SK-MEL-5 (cell line): ENCODE results near the gene NDFIP2. TPM values are rescaled to one million over a fixed set of nuclear protein-coding genes. Genes with fewer than 3 reads are reported as not detected.

Source experiments
- DNase-seq: peaks from one replicate; pipeline ENCODE4 v3.0.0-alpha.2; 2016; ENCODE audit warnings: low read depth, low spot score
- in situ Hi-C: cut with HindIII; loops from 2 replicates; pipeline ENCODE4 v1.10.0; 2016; ENCODE audit warnings: low sequenced_read_pairs, high pct_unique_total_duplicates, low pct_unique_long_range_greater_than_20kb
- total RNA-seq: library from RNA; depleted of rRNA; stranded (reverse); fragments of >200 nt; shearing (Covaris generic); gene quantifications from 2 replicates; pipeline ENCODE4 v1.2.3, GENCODE V29; 2014

Gene NDFIP2
- total RNA-seq, 1 experiment from 2014 or later = 49.6 TPM

DNA sequence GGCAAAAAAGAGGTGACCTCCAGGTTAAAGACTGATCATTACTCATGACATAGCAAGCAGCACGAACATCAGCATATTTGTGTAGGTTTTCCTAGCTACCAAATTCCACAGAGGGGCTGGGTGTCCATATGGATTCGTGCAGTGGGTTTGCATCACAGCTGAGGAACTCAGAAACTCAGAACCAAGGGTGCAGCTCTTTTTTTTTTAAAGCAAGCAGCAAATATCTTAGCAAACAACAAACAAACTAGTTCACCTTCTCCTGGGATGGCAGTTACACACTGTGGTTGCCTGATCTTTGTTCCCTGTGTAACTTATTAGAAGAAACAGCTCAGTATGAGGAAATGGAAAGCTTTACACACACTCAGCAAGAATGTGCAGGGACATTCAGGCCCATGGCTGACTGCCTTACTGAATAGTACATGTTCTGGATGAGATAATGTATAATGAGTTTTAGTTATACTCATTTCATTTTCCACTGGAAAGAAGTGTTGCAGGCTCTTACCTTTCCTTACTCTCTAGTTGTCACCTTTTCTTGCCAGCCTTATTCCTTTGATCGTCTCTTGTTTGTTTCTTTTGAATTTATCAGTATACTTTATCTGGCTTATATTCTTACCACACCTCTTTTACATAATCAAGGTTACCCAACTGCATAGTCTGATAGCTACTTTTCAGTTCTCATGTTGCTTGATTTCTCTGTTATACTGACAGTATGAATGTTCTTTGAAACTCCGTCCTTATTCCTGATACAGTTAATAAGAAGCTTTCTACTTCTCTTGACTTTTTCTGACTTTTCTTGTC lies 4.3 kb downstream of the NDFIP2 start:
- in situ Hi-C loops = no loop called here
- DNase-seq = no peak

DNA sequence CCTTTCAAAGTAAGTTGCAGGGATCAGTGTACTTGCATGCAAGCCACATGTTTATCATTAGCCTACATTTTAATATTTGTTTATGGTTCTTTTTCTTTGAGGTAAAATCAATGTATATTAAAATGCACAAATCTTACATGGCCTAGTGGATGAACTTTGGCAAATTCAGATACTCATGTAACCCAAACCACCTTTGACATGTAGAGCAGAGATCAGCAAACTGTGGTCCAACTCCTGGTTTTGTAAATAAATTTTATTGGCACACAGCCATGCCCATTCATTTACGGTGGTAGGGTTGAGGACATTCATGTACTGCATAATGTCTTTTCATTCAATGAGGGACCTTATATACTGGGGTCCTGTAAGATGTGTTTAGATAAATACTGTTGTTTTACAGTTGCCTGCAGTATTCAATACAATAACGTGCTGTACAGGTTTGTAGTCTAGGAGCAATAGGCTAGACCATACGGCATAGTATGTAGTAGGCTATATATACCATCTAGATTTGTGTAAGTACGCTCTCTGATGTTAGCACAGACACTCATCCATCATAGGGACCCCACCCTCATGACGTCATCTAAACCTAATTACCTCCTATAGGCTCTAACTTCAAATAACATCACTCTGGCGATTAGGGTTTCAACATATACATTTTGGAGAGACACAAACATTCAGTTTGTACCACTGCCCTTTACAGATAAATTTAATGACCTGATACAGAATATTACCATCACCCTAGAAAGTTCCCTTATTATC lies 5.7 kb downstream of the NDFIP2 start:
- no peak for DNase-seq
- in situ Hi-C loops = no loop called here

DNA sequence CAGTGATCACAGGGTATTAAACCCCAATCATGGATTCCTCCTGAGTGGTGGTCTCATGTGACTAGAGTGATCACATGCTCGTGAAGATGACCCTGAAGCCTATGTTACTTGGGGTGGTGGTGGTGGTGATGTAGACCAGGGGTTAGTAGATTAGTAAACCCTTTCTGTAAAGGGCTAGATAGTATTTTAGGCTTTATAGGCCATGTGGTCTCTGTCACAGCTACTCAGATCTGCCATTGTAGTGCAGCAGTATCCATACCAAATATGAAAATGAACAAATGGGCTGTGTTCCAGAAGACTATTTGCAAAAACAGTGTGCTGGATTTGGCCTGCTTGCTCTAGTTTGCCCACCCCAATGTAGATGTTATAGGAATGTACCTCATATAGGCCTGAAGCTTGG lies 9.4 kb downstream of the NDFIP2 start:
- no peak for DNase-seq
- in situ Hi-C loops = no loop called here

DNA sequence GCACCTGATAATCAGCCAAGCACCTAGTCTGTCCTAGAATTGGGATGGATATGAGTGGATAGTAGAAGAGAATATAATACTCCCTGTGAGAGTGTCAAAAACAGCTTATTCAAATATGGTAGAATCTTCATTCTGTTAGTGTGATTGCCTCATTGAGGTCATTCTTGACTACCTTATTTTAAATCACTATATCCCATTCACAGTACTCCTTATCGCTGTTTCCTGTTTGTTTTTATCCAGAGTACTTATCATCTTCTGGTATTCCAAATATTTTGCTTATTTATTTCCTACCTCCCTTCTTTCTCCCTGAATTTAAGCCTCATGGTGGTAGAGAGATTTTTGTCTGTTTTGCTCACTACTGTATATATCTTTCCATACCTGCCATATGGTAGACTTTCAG lies 9.9 kb downstream of the NDFIP2 start:
- in situ Hi-C loops = no loop called here
- no peak for DNase-seq

DNA sequence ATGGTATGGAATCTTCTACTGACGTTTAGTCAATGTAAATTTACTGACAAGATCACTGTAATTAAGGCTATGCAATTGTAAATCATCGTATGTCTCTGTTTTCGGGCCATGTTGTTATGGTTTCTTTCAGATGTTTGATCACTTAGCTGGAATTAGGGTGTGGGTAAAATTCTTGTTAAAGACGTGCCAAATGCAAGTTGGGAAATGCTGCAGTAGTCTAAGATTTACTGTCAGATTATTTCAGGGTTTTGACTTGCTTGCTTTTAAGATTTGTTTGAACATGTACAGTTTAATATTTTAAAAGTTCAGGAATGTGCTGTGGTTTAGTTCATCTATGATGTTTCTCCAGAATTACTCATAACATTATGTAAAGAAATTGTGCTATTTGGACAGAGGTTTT lies 10.8 kb downstream of the NDFIP2 start:
- in situ Hi-C loops = no loop called here
- DNase-seq = no peak

DNA sequence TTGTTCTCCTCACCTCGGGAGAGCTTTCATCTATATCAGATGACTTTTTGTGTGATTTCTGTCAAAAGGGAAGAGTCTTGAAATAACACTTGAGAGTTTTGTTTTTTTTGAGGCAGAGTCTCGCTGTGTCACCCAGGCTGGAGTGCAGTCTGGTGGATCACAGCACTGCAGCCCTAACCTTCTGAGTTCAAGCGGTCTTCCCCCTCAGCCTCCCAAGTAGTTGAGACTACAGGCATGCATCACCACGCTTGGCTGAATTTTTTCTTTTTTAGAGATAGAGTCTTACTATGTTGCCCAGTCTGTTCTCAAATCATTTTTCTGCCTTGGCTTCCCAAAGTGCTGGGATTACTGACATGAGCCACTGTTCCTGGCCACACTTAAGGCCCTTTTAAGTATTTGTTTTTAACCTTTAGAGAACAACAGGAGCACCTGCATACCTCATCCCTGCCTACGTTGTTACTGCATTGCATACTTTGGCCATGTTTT lies 11.4 kb downstream of the NDFIP2 start:
- DNase-seq = no peak
- in situ Hi-C loops = no loop called here

DNA sequence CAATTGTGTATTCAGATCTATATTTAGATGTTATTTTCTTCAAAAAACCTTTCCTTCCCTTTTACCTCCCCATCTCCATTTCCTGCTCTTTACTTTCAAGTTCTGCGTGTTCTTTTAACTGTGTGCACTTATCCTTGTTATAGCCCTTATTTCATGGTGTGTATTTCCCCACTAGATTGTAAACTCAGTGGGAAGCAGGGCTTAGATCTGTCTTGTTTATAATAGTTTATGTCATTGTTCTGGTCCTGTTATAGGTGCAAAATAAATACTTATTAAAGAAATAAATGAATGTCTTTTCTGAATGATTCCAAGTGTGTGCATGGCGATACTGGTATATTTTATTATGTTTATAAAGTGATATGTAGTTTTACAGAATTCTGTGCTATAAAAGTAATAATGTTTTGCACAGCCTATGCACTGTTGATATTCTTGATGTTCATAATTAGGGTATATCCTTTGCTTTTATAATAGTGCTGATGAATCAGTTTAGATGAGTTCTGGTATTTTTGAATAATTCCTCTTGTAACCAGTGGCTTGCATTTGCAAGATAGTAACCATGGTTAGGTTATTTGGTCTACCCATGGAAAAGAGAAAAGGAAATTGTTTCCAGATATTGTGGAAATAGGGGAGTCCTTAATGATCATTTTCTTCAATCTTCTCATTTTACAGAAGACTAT lies 12.1 kb downstream of the NDFIP2 start:
- in situ Hi-C loops = no loop called here
- no peak for DNase-seq

DNA sequence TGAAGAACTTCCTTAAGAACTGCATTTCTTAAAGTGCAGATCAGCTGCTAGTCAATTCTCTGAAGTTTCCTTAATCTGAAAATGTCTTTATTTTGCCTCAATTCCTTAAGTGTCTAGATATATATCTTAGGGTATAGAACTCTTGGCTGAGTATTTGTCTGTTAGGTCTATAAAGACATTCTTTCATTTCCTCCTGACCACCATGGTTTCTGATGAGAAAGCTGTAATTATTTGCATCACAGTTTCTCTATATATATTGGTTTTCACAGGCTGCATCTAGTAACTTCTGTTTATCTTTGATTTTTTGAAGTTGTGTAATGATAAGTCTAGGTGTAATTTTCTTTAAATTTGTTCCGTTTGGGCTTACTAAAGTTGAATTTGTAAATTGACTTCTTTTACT lies 15.2 kb downstream of the NDFIP2 start:
- no peak for DNase-seq
- in situ Hi-C loops = no loop called here

DNA sequence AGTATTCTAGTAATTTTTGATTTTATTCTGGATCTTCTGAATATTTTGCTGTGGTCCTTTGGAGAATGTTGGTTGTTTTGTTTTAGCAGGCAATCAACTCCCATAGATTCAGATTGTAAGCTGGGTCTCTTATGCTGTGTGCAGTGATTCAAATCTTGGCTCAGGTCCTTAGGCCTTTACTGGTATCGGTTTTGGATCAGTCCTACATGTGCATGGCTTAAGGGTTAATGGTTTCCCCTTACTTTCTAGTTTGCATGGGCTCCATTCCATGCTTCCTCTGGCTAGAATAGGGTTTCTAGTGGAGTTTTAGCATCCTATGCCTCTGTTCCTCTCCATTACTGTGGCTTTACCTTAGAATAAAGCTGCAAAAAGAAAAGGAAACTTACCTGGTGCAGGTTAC lies 16.1 kb downstream of the NDFIP2 start:
- in situ Hi-C loops = no loop called here
- no peak for DNase-seq

DNA sequence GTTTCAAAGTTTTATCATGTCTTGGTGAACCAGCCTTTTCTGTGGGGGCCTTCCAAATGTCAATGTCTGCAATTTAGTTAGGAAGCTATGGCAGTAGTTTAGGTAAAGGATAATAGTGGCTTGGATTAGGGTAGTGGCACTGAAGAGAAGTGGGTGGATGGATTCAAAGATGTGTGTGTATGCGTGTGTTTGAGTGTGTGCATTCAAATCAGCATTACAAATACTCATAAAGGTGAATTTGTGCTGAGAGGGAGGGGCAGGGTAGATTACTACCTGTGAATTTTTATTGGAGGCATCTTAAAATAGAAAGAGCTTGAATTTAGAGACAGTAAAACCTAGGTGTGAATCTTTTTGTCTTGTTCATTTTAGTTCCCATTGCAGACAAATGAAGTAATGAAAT lies 16.9 kb downstream of the NDFIP2 start:
- in situ Hi-C loops = no loop called here

DNA sequence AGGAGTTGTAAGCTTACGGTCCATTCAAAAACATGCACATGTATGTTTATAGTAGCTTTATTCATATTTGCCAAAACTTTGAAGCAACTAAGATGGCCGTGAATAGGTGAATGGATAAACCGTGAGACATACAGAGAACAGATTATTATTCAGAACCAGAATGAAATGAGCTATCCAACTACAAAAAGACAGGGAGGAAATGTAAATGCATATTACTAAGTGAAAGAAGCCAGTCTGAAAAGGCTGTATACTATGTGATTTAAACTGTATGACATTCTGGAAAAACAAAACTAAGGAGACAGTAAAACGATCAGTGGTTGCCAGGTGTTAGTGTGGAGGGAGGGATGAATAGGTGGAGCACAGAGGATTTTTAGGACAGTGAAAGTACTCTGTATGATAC lies 19.9 kb downstream of the NDFIP2 start:
- DNase-seq = no peak
- in situ Hi-C loops = no loop called here

More for the DNA sequence above, 16.9 kb downstream of the NDFIP2 start:
- no peak for DNase-seq

DNA sequence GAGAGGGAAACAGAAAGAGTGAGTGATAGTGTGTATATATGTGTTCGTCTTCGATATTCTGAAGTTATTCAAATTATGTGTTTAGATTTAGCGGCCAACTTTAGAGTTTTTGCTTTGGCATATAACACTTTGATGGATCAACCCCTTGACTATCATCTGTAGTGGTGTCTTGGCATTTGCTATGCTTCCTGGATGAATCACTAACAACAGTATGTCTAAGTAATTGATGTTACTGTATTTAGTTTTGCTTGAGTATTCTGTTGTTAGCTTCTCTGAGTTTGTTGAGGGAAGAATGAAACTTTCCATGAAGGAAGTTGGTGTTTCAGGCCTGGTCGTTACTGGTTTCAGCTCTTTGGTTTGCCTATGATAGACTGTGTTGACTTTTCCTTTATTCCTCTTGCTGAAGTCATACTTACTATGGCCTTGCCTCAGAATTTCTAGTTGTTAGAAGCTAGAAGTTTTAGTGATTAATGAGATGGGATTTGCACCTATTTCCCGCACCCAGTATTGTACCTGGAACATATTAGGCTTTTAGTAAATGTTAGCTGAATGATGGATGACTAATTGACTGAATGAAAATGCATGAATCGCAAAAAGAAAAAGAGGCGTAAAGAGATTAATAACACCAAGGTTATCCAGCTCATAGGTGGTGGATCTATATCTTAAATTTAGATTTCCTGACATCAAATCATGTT lies 20.7 kb downstream of the NDFIP2 start:
- no peak for DNase-seq
- in situ Hi-C loops = no loop called here

DNA sequence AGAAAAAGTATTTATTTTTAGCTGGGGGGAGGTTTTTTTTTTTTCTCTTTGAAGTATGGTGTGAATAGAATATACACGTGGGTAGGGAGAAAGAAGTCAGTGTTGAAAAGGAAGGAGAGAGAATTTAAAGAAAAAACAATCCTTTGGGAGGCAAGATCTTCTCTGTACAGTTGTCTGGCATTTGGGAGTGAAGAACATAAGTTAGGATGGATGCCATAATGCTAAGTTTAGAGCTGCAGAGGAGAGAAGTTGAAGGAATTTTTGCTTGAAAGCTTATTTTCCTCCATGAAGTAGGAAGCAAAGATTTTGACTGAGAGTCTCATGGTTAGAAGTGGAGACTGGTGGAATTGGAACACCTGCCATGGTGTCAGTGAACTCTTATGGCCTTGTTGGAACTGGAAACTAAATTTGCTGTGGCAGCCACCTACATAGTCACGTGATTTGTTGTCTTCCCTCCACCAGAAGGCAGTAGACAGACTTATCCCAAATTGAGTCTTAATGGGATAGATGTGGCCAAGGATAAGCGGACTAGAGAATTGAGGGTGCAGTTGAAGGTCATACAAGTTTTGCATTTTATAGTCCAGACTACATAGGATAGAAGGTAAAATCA lies 22.0 kb downstream of the NDFIP2 start:
- in situ Hi-C loops = no loop called here

DNA sequence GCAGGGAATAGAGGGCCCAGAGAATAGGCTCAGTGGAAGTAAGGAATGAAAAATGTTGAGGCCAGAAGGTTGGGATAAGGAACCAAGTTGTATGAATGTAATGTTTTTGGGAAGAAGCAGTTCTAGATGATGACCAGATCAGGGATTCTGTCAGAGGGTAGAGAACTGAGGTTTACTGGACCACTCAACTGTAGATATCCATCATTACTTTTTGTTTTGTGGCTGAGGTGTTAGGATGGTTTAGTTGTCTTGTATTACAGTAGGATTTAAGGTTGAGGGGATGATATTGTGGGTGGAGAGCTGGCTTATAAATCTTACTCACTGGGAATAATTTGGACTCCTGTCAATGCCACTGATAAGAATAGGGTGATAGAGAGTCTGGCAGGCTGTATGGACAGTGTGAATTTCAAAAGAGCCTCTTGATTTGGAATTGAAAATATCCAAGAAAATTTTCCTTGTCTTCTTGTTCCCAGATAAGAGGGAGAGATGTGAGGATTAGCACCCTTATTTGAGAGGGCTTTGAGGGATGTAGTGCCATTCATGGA lies 22.6 kb downstream of the NDFIP2 start:
- DNase-seq = no peak
- in situ Hi-C loops = no loop called here

More for the DNA sequence above, 22.0 kb downstream of the NDFIP2 start:
- DNase-seq = no peak

DNA sequence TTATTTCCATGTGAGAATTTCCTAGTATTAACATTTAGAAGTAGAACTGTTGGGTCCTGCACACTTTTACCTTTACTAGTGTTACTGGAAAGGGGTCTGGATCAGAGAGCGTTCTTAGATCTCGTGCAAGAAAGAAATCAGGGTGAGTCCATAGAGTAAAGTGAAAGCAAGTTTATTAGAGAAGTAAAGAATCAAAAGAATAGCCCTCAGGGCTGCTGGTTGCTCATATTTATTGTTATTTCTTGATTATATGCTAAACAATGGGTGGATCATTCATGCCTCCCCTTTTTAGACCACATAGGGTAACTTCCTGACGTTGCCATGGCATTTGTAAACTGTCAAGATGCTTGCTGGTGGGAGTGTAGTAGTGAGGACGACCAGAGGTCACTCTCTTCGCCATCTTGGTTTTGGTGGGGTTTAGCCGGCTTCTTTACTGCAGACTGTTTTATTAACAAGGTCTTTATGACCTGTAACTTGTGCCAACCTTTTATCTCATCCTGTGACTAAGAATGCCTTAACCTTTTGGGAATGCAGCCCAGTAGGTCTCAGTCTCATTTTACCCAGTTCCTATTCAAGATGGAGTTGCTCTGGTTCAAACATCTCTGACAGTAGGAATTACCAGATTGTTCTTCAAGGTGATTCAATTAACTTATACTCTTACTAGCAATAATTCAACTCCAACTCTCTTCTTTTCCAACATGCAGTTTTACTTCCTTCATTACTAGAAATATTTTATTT lies 27.4 kb downstream of the NDFIP2 start:
- in situ Hi-C loops = no loop called here
- no peak for DNase-seq

DNA sequence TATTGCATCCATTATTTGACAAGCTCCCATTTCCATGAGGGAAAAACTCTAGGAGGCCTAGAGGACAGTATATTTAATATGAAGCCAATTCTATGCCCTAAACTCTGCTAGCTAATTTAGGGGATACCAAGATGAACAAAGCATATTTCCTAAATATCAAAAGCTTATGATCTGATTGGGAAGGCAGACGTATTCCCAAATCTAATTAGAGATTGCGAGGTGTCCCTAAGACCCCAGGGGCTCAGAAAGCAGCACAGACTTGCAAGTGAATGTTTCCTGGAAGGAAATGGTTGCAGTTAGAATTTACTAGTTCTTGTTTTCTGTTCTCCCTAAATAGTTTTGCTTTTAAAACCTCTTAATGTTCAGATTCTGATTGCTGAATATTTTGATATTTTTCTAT lies 30.7 kb downstream of the NDFIP2 start:
- in situ Hi-C loops = no loop called here
- no peak for DNase-seq

DNA sequence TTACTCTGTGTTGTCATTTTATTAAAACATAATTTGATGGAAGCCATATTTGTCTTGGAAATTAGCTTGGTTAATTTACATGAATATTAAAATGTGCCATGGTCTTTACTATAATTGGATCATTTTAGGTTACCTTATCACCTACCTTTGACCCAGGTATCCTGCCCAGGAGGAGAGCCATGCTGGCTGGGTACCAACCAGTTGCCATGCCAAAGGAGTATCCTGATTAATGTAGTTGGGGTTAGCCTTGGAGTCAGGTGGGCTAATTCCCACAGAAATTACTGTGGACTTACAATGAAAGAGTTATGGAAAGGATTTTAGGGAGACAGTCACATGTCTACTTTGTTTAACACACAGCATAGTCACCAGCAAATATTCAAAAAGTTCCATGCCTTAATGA lies 32.0 kb downstream of the NDFIP2 start:
- in situ Hi-C loops = no loop called here
- no peak for DNase-seq
